RWPE2 (cell line): ENCODE data around the gene DST.

Experiments used
- ATAC-seq: fragments of 200-7000 bp; cut with Tn5 transposase; 3 replicates; pipeline ENCODE4 v1.9.1; 2021; ENCODE audit warnings: low read depth
- DNase-seq: peaks from one replicate; pipeline ENCODE4 v3.0.0-alpha.2; 2020; ENCODE audit warnings: low spot score
- H3K27ac ChIP-seq: fragments of 450-650 bp; 2 replicates; pipeline ENCODE4 v1.5.1; 2017; ENCODE audit warnings: mild to moderate bottlenecking; ENCODE audit not compliant: poor library complexity, severe bottlenecking
- H3K27me3 ChIP-seq: fragments of 250-450 bp; sonication (Bioruptor Pico); 2 replicates; pipeline ENCODE4 v1.5.1; 2021; ENCODE audit warnings: mild to moderate bottlenecking, moderate library complexity; ENCODE audit not compliant: insufficient read depth, poor library complexity, severe bottlenecking
- H3K36me3 ChIP-seq: fragments of 250-450 bp; sonication (Bioruptor Pico); 2 replicates; pipeline ENCODE4 v1.5.1; 2020; ENCODE audit warnings: low read depth, mild to moderate bottlenecking, moderate library complexity
- H3K4me1 ChIP-seq: fragments of 250-450 bp; sonication (Bioruptor Pico); 2 replicates; pipeline ENCODE4 v1.5.1; 2021; ENCODE audit warnings: mild to moderate bottlenecking, moderate library complexity; ENCODE audit not compliant: insufficient read depth, poor library complexity, severe bottlenecking
- H3K4me3 ChIP-seq: fragments of 250-450 bp; sonication (Bioruptor Pico); 2 replicates; pipeline ENCODE4 v1.5.1; 2021; ENCODE audit warnings: mild to moderate bottlenecking, moderate library complexity; ENCODE audit not compliant: severe bottlenecking
- H3K9me3 ChIP-seq: fragments of 250-450 bp; sonication (Bioruptor Pico); 2 replicates; pipeline ENCODE4 v1.5.1; 2021; ENCODE audit warnings: mild to moderate bottlenecking, moderate library complexity; ENCODE audit not compliant: severe bottlenecking
- CTCF ChIP-seq: fragments of 450-650 bp; IDR thresholded peaks from one replicate; pipeline ENCODE4 v1.5.1; 2017; ENCODE audit warnings: mild to moderate bottlenecking, moderate library complexity; ENCODE audit not compliant: poor library complexity, severe bottlenecking

Gene DST

GRCh38 chr6:56573624-56574023 is 69.1 kb downstream of the DST start:
- DNase-seq, result no peak
- H3K36me3 ChIP-seq, result peaks cover 47% of the 10 kb centered on the region
- no peaks in the 10 kb centered on the region for H3K27me3 ChIP-seq
- no peak overlapping the region for H3K4me3 ChIP-seq
- H3K4me1 ChIP-seq, result no peaks in the 10 kb centered on the region
- H3K9me3 ChIP-seq, result no peaks in the 10 kb centered on the region
- no peak for TF ChIP-seq CTCF
- no peak for ATAC-seq
- H3K27ac ChIP-seq, result no peak overlapping the region

GRCh38 chr6:56572788-56573471 is 69.8 kb downstream of the DST start:
- ATAC-seq, result no peak
- Histone ChIP-seq H3K27me3 (no peaks in the 10 kb centered on the region), H3K9me3 (no peaks in the 10 kb centered on the region), H3K4me3 (no peak overlapping the region), H3K36me3 (peaks cover 54% of the 10 kb centered on the region), H3K27ac (no peak overlapping the region), H3K4me1 (no peaks in the 10 kb centered on the region)
- no peak for TF ChIP-seq CTCF
- DNase-seq, result no peak

GRCh38 chr6:56571605-56572004 is 71.1 kb downstream of the DST start:
- Histone ChIP-seq H3K36me3 (peaks cover 52% of the 10 kb centered on the region), H3K27ac (no peak overlapping the region), H3K27me3 (no peaks in the 10 kb centered on the region), H3K4me1 (no peaks in the 10 kb centered on the region), H3K4me3 (no peak overlapping the region), H3K9me3 (no peaks in the 10 kb centered on the region)
- TF ChIP-seq CTCF, result no peak
- DNase-seq (no peak), ATAC-seq (no peak)

- H3K4me1 ChIP-seq, result no peaks in the 10 kb centered on the region
- peaks cover 59% of the 10 kb centered on the region for H3K36me3 ChIP-seq
- H3K27ac ChIP-seq, result no peak overlapping the region
- no peak for DNase-seq
- ATAC-seq, result peak; percentile 46; the same call in 2 of the 3 replicates
- H3K9me3 ChIP-seq, result no peaks in the 10 kb centered on the region
- no peaks in the 10 kb centered on the region for H3K27me3 ChIP-seq
- H3K4me3 ChIP-seq, result no peak overlapping the region
- TF ChIP-seq CTCF, result peak; percentile 59
Observed at GRCh38 chr6:56570413-56571359, 72.0 kb downstream of the DST start.
